ENCODE data around the gene PRSS56. TPM values are rescaled to one million over a fixed set of nuclear protein-coding genes. Genes with fewer than 3 reads are reported as not detected.
"Not testable (repeated sequence)": the region's sequence is repeated elsewhere in the genome, so short reads cannot be mapped to it uniquely, and the experiment has no call there.

PRSS56 gene
- total RNA-seq, 1 donor from 2014 or later, result not detected

GRCh38 chr2:232525791-232526371 is 5.7 kb downstream of the PRSS56 start, which contains the start of gene CHRND:
TSS of gene CHRND (plus strand) at chr2:232526160. CDS start at chr2:232526216, 56 bp downstream.
- DNase-seq, result no peak

- no peak for DNase-seq
These were observed 6.3 kb downstream of the PRSS56 start for GRCh38 chr2:232526372-232526941.

- no peak for DNase-seq
These were observed 7.8 kb downstream of the PRSS56 start for GRCh38 chr2:232527905-232528470.

- DNase-seq, result no peak
These were observed 8.7 kb downstream of the PRSS56 start for GRCh38 chr2:232528746-232529460.

- DNase-seq, result no peak
These were observed 9.8 kb downstream of the PRSS56 start for GRCh38 chr2:232529806-232530547.

- DNase-seq, result no peak
These were observed 10.6 kb downstream of the PRSS56 start for GRCh38 chr2:232530626-232531260.

- no peak for DNase-seq
These were observed 12.2 kb downstream of the PRSS56 start for GRCh38 chr2:232532419-232532818.

GRCh38 chr2:232532821-232533220 is 12.6 kb downstream of the PRSS56 start:
- DNase-seq, result not testable (repeated sequence)

GRCh38 chr2:232533944-232534710 is 13.9 kb downstream of the PRSS56 start:
- no peak for DNase-seq

- no peak for DNase-seq
These were observed 14.9 kb downstream of the PRSS56 start for GRCh38 chr2:232534940-232535651.

- DNase-seq, result no peak
These were observed 15.8 kb downstream of the PRSS56 start for GRCh38 chr2:232535761-232536530.

- DNase-seq, result no peak
These were observed 16.9 kb downstream of the PRSS56 start for GRCh38 chr2:232537079-232537478.

GRCh38 chr2:232537499-232537898 is 17.3 kb downstream of the PRSS56 start:
- no peak for DNase-seq

- no peak for DNase-seq
These were observed 18.5 kb downstream of the PRSS56 start for GRCh38 chr2:232538671-232539070.

GRCh38 chr2:232539298-232540231 is 19.4 kb downstream of the PRSS56 start, which contains the start of gene CHRNG:
TSS of gene CHRNG (plus strand) at chr2:232539692. CDS start at chr2:232539748, 56 bp downstream.
- DNase-seq, result no peak

- no peak for DNase-seq
These were observed 20.4 kb downstream of the PRSS56 start for GRCh38 chr2:232540441-232541041.

GRCh38 chr2:232541195-232541960 is 21.2 kb downstream of the PRSS56 start:
- no peak for DNase-seq

All from skin of body (tissue), 2 donors.